KMS-11 (cell line): ENCODE results near the gene CXCR6.

Experiments used
- H2AFZ ChIP-seq: fragments of 200-600 bp; sonication (generic); 2 replicates; pipeline ENCODE4 v1.6.1; 2016; ENCODE audit warnings: antibody characterized with exemption, mixed run types, low read depth
- H3K27ac ChIP-seq: fragments of 200-600 bp; sonication (generic); 2 replicates; pipeline ENCODE4 v1.6.1; 2016; ENCODE audit warnings: mild to moderate bottlenecking, mixed run types
- H3K27me3 ChIP-seq: fragments of 200-600 bp; sonication (generic); 2 replicates; pipeline ENCODE4 v1.6.1; 2017; ENCODE audit warnings: mild to moderate bottlenecking, low read depth, mixed run types, moderate library complexity; ENCODE audit not compliant: insufficient read depth
- H3K36me3 ChIP-seq: fragments of 200-600 bp; sonication (generic); 2 replicates; pipeline ENCODE4 v1.6.1; 2017; ENCODE audit warnings: mild to moderate bottlenecking, mixed run types; ENCODE audit not compliant: insufficient read depth
- H3K4me1 ChIP-seq: fragments of 200-600 bp; sonication (generic); 2 replicates; pipeline ENCODE4 v1.6.1; 2016; ENCODE audit warnings: mild to moderate bottlenecking, low read depth, mixed run types; ENCODE audit not compliant: poor library complexity, severe bottlenecking
- H3K4me2 ChIP-seq: fragments of 200-600 bp; sonication (generic); 2 replicates; pipeline ENCODE4 v1.7.0; 2016; ENCODE audit warnings: mild to moderate bottlenecking, mixed run types
- H3K4me3 ChIP-seq: fragments of 200-600 bp; sonication (generic); IDR thresholded peaks from 2 replicates; pipeline ENCODE4 v1.6.1; 2017; ENCODE audit warnings: low read depth, low read length, mixed read lengths; ENCODE audit not compliant: insufficient read depth
- H3K79me2 ChIP-seq: fragments of 200-600 bp; sonication (generic); 2 replicates; pipeline ENCODE4 v1.6.1; 2016; ENCODE audit warnings: low read depth, mixed run types; ENCODE audit not compliant: insufficient read depth
- H3K9ac ChIP-seq: fragments of 200-600 bp; sonication (generic); 2 replicates; pipeline ENCODE4 v1.6.1; 2016; ENCODE audit warnings: mild to moderate bottlenecking, mixed run types
- H4K20me1 ChIP-seq: fragments of 200-600 bp; sonication (generic); 2 replicates; pipeline ENCODE4 v1.6.1; 2016; ENCODE audit warnings: mild to moderate bottlenecking, mixed run types; ENCODE audit not compliant: insufficient read depth
- CTCF ChIP-seq: fragments of 200-600 bp; sonication (generic); conservative IDR thresholded peaks from 2 replicates; pipeline ENCODE4 v1.6.1; 2017; ENCODE audit warnings: low read depth, mild to moderate bottlenecking, antibody characterized with exemption, low read length, moderate library complexity, mixed read lengths

The CXCR6 gene

GRCh38 chr3:45980229-45980813 lies 37.1 kb downstream of the CXCR6 start:
- no peaks in the 10 kb centered on the region for H3K27me3 ChIP-seq
- no peaks in the 10 kb centered on the region for H3K79me2 ChIP-seq
- H2AFZ ChIP-seq: no peak overlapping the region
- H3K4me3 ChIP-seq: no peak overlapping the region
- H3K27ac ChIP-seq: no peak overlapping the region
- H3K4me2 ChIP-seq: no peak overlapping the region
- no peak for TF ChIP-seq CTCF
- H4K20me1 ChIP-seq: no peaks in the 10 kb centered on the region
- H3K9ac ChIP-seq: no peak overlapping the region
- no peaks in the 10 kb centered on the region for H3K36me3 ChIP-seq
- peaks cover 6% of the 10 kb centered on the region for H3K4me1 ChIP-seq

DNA sequence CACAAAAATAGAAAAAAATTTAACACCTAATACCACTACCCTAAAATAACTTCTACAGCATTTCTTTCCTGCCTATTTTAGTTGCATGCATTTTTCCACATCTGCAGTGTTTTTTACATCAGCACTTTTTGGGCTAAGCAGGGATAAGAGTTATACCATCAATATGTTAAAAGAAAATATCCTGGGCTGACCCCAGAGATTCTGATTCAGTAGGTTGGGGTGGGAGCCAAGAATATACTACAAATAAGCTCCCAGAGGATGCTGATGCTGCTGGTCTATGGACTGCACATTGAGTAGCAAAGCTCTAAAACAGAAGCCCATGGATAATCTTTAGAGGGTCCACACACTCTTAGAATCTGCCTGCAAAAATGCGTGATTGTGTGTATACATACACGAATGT lies 37.6 kb downstream of the CXCR6 start:
- Histone ChIP-seq H2AFZ (no peak overlapping the region), H3K27ac (no peak overlapping the region), H3K9ac (no peak overlapping the region), H3K4me2 (no peak overlapping the region), H4K20me1 (no peaks in the 10 kb centered on the region), H3K4me1 (peaks cover 6% of the 10 kb centered on the region), H3K4me3 (no peak overlapping the region), H3K36me3 (no peaks in the 10 kb centered on the region), H3K79me2 (no peaks in the 10 kb centered on the region), H3K27me3 (no peaks in the 10 kb centered on the region)
- no peak for TF ChIP-seq CTCF

DNA sequence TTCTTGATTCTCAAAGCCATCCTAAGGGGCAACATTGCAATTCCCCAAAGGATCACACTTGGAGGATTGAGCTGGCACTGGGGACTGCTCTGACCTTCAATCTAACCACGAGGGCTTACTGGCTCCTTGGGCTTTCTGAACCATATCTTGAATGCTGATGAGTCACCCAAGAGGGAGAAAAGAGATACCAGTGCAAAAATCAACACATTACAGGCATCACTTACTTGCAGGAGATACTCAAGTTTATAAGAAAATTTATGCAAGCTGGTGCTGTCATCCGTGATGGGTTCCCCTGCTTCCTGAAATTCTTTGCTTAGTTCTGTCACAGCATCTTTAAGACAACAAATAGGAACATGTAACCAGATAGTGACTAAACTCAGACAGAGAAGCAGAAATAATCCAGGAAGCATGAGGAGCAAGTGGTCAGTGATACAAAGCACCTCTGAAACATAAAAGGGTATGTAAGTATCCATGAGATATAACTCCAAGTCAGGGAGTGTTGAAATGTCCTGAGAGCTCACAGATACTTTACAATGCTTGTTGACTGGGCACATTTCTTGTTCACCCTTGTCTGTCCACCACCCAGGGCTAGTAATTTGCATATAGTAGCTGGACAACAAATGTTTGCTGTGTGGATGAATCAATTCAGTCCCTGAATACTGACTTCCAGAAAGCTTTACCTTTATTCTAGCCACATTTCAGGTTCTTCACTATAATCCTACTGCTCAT lies 38.2 kb downstream of the CXCR6 start:
- Histone ChIP-seq H3K79me2 (no peaks in the 10 kb centered on the region), H3K36me3 (no peaks in the 10 kb centered on the region), H3K4me2 (no peak overlapping the region), H3K4me3 (no peak overlapping the region), H3K4me1 (peaks cover 6% of the 10 kb centered on the region), H2AFZ (no peak overlapping the region), H4K20me1 (no peaks in the 10 kb centered on the region), H3K27ac (no peak overlapping the region), H3K27me3 (no peaks in the 10 kb centered on the region), H3K9ac (no peak overlapping the region)
- TF ChIP-seq CTCF: no peak

- Histone ChIP-seq H3K79me2 (no peaks in the 10 kb centered on the region; the same call in 1 of the 2 replicates), H4K20me1 (no peaks in the 10 kb centered on the region), H3K9ac (no peak overlapping the region), H3K36me3 (no peaks in the 10 kb centered on the region), H2AFZ (no peak overlapping the region), H3K4me2 (no peak overlapping the region), H3K4me3 (no peak overlapping the region), H3K27ac (no peak overlapping the region), H3K27me3 (no peaks in the 10 kb centered on the region), H3K4me1 (no peaks in the 10 kb centered on the region)
- TF ChIP-seq CTCF: no peak
These were observed 40.5 kb downstream of the CXCR6 start for GRCh38 chr3:45983770-45984169.
